Common myeloid progenitor, CD34-positive (primary cell): Measurements from ENCODE around the gene MSI2.

Experiments
- CTCF ChIA-PET: fragments of 350-600 bp; sonication (Branson Sonifier 250); formaldehyde crosslinking; loops from one replicate; lab custom pipeline; 2021; ENCODE audit warnings: antibody characterized with exemption; lab: Charles Lee
- POLR2A ChIA-PET: fragments of 350-600 bp; sonication (Branson Sonifier 250); formaldehyde crosslinking; loops from one replicate; lab custom pipeline; 2021; ENCODE audit warnings: antibody characterized with exemption; lab: Charles Lee
- DNase-seq, 3 donors: peaks; one replicate each; pipeline versions ENCODE4 v3.0.0 to v3.0.0-alpha.2; 2013
- H3K27ac ChIP-seq, 2 experiments: 1 replicate in 1 of 2; 2 replicates in 1 of 2; pipeline ENCODE4 v1.7.0; 2013; ENCODE audit warnings: inconsistent platforms in 2 of 2, low read length in 2 of 2, mild to moderate bottlenecking in 2 of 2, low read depth in 1 of 2, moderate library complexity in 1 of 2; ENCODE audit not compliant: severe bottlenecking in 2 of 2, insufficient read depth in 1 of 2, poor library complexity in 1 of 2
- H3K27me3 ChIP-seq, 5 experiments: replicated peaks in 2 of 5; 1 replicate in 3 of 5; 2 replicates in 2 of 5; pipeline versions ENCODE4 v1.6.1 to v1.7.0; 2013; ENCODE audit warnings: low read length in 4 of 5, mild to moderate bottlenecking in 2 of 5, moderate library complexity in 2 of 5, inconsistent platforms in 1 of 5; ENCODE audit not compliant: insufficient read depth in 5 of 5, control insufficient read depth in 4 of 5
- H3K36me3 ChIP-seq, 4 experiments: 1 replicate in 2 of 4; 2 replicates in 2 of 4; pipeline versions ENCODE4 v1.6.1 to v1.7.0; 2013; ENCODE audit warnings: low read length in 3 of 4, control low read depth in 1 of 4, mild to moderate bottlenecking in 1 of 4; ENCODE audit not compliant: control insufficient read depth in 4 of 4, insufficient read depth in 4 of 4
- H3K4me1 ChIP-seq, 4 experiments: 1 replicate in 3 of 4; 2 replicates in 1 of 4; pipeline versions ENCODE4 v1.6.1 to v1.7.1; 2013; ENCODE audit warnings: low read length in 3 of 4, mild to moderate bottlenecking in 3 of 4, control low read depth in 1 of 4, inconsistent platforms in 1 of 4, moderate library complexity in 1 of 4; ENCODE audit not compliant: control insufficient read depth in 4 of 4, insufficient read depth in 4 of 4; ENCODE audit errors: control extremely low read depth in 1 of 4
- H3K4me3 ChIP-seq, 7 experiments: 1 replicate in 4 of 7; 2 replicates in 3 of 7; pipeline versions ENCODE4 v1.5.1 to v1.7.0; 2013; ENCODE audit warnings: mild to moderate bottlenecking in 7 of 7, low read length in 6 of 7, moderate library complexity in 6 of 7, inconsistent platforms in 2 of 7, low read depth in 2 of 7, control low read depth in 1 of 7; ENCODE audit not compliant: insufficient read depth in 4 of 7, control insufficient read depth in 1 of 7; ENCODE audit errors: extremely low read depth in 1 of 7
- H3K9me3 ChIP-seq, 5 experiments: 1 replicate in 4 of 5; 2 replicates in 1 of 5; pipeline versions ENCODE4 v1.6.1 to v1.7.1; 2013; ENCODE audit warnings: low read length in 4 of 5, mild to moderate bottlenecking in 2 of 5, inconsistent platforms in 1 of 5, low read depth in 1 of 5, moderate library complexity in 1 of 5; ENCODE audit not compliant: control insufficient read depth in 4 of 5, insufficient read depth in 2 of 5; ENCODE audit errors: control extremely low read depth in 1 of 5
- WGBS: methylation state at CpG from one replicate; pipeline ENCODE4 v1.1.5; 2013; ENCODE audit not compliant: insufficient coverage; 5-methylcytosine and 5-hydroxymethylcytosine counted together

MSI2 gene

GRCh38 chr17:57484826-57485565, 228.7 kb downstream of the MSI2 start:
- ChIA-PET POLR2A (interaction anchor here (1.2 kb wide), 1 partner anchor 13 kb away, joined by 3 read pairs; no protein-coding TSS in a partner anchor), CTCF (interaction anchor here (1.1 to 5.6 kb wide), 6 partner anchors 8 to 40 kb away, joined by 3 to 29 read pairs (median 4); no protein-coding TSS in a partner anchor)
- 76% methylated on average over 9 of the region's 10 CpGs for WGBS
- H3K27ac ChIP-seq = no peak overlapping the region
- H3K4me1 ChIP-seq = peaks cover 17 to 100% (median 78%) of the 10 kb centered on the region in 4 experiments
- no peaks in the 10 kb centered on the region for H3K27me3 ChIP-seq
- peak overlapping the region in 2 of 7 experiments; percentile 4 to 35 for H3K4me3 ChIP-seq
- H3K36me3 ChIP-seq = peaks cover 2 to 45% (median 5%) of the 10 kb centered on the region in 4 experiments
- DNase-seq = no peak
- no peaks in the 10 kb centered on the region for H3K9me3 ChIP-seq

GRCh38 chr17:57485566-57485865, 229.2 kb downstream of the MSI2 start:
- POLR2A ChIA-PET = interaction anchor here (0.7 to 1.2 kb wide), 2 partner anchors 12 to 23 kb away, joined by 3 read pairs; no protein-coding TSS in a partner anchor

GRCh38 chr17:57485916-57486881, 229.9 kb downstream of the MSI2 start:
- Histone ChIP-seq H3K4me1 (peaks cover 21 to 98% (median 78%) of the 10 kb centered on the region in 4 experiments), H3K4me3 (peak overlapping the region in 2 of 7 experiments; percentile 4 to 35), H3K9me3 (no peaks in the 10 kb centered on the region), H3K36me3 (peaks cover 2 to 48% (median 5%) of the 10 kb centered on the region in 4 experiments), H3K27me3 (no peaks in the 10 kb centered on the region), H3K27ac (no peak overlapping the region)
- DNase-seq = no peak
- 78% methylated on average over 8 of the region's 13 CpGs for WGBS
- ChIA-PET POLR2A (interaction anchor here (0.6 to 1.2 kb wide), 4 partner anchors 12 to 672 kb away, joined by 3 to 7 read pairs (median 3); no protein-coding TSS in a partner anchor), CTCF (interaction anchor here (0.6 to 1.4 kb wide), 8 partner anchors 9 to 120 kb away, joined by 3 to 6 read pairs (median 3); no protein-coding TSS in a partner anchor)

More at GRCh38 chr17:57485566-57485865, 229.2 kb downstream of the MSI2 start:
- peaks cover 2 to 45% (median 5%) of the 10 kb centered on the region in 4 experiments for H3K36me3 ChIP-seq
- no peak overlapping the region for H3K27ac ChIP-seq
- CTCF ChIA-PET = interaction anchor here (0.8 to 1.7 kb wide), 7 partner anchors 9 to 45 kb away, joined by 3 to 6 read pairs (median 3); no protein-coding TSS in a partner anchor
- peak overlapping the region in 2 of 7 experiments; percentile 4 to 35 for H3K4me3 ChIP-seq
- H3K9me3 ChIP-seq = no peaks in the 10 kb centered on the region
- H3K4me1 ChIP-seq = peaks cover 19 to 99% (median 78%) of the 10 kb centered on the region in 4 experiments
- H3K27me3 ChIP-seq = no peaks in the 10 kb centered on the region
- 0% methylated on average over 2 of the region's 4 CpGs for WGBS
- peak in 1 of 3 donors; percentile 33 for DNase-seq

- Histone ChIP-seq H3K36me3 (peaks cover 1 to 51% (median 6%) of the 10 kb centered on the region in 4 experiments), H3K4me1 (peaks cover 21 to 98% (median 78%) of the 10 kb centered on the region in 4 experiments), H3K27me3 (no peaks in the 10 kb centered on the region), H3K4me3 (peak overlapping the region in 1 of 7 experiments; percentile 3), H3K27ac (no peak overlapping the region), H3K9me3 (no peaks in the 10 kb centered on the region)
- DNase-seq = peak in 2 of 3 donors; percentile 60 to 71
- WGBS = 48% methylated on average over 3 of the region's 4 CpGs
- ChIA-PET CTCF (interaction anchor here (0.6 to 1.4 kb wide), 6 partner anchors 9 to 119 kb away, joined by 3 to 6 read pairs (median 3); no protein-coding TSS in a partner anchor), POLR2A (interaction anchor here (0.6 to 0.8 kb wide), 3 partner anchors 154 to 673 kb away, joined by 3 to 7 read pairs (median 4); no protein-coding TSS in a partner anchor)
Measured at GRCh38 chr17:57486882-57487301, 230.6 kb downstream of the MSI2 start.

- Histone ChIP-seq H3K4me3 (peak overlapping the region in 1 of 7 experiments; percentile 30), H3K9me3 (no peaks in the 10 kb centered on the region), H3K36me3 (peaks cover 0 to 50% (median 5%) of the 10 kb centered on the region in 4 experiments), H3K27me3 (no peaks in the 10 kb centered on the region), H3K27ac (no peak overlapping the region), H3K4me1 (peaks cover 17 to 98% (median 79%) of the 10 kb centered on the region in 4 experiments)
- 69% methylated on average over 5 of the region's 5 CpGs for WGBS
- POLR2A ChIA-PET = interaction anchor here (0.6 to 0.8 kb wide), 3 partner anchors 21 to 296 kb away, joined by 3 to 4 read pairs (median 3); no protein-coding TSS in a partner anchor
- peak in 1 of 3 donors; percentile 27 for DNase-seq
- CTCF ChIA-PET = interaction anchor here (0.7 to 2.6 kb wide), 6 partner anchors 10 to 244 kb away, joined by 3 to 7 read pairs (median 4); no protein-coding TSS in a partner anchor
Measured at GRCh38 chr17:57487573-57487972, 231.2 kb downstream of the MSI2 start.

GRCh38 chr17:57488856-57489255, 232.5 kb downstream of the MSI2 start:
- H3K4me1 ChIP-seq = peaks cover 15 to 98% (median 84%) of the 10 kb centered on the region in 4 experiments
- H3K27ac ChIP-seq = no peak overlapping the region
- no peaks in the 10 kb centered on the region for H3K9me3 ChIP-seq
- peaks cover 0 to 52% (median 5%) of the 10 kb centered on the region in 4 experiments for H3K36me3 ChIP-seq
- CTCF ChIA-PET = interaction anchor here (1.3 to 2.6 kb wide), 3 partner anchors 9 to 246 kb away, joined by 3 to 7 read pairs (median 4); no protein-coding TSS in a partner anchor
- 98% methylated on average over 8 of the region's 9 CpGs for WGBS
- no peak overlapping the region for H3K4me3 ChIP-seq
- H3K27me3 ChIP-seq = no peaks in the 10 kb centered on the region
- no peak for DNase-seq
- POLR2A ChIA-PET = no interaction called here
